Trophoblast cell (in vitro differentiated cells and primary cell): ENCODE results near the gene COL5A1.

Experiments used
- DNase-seq, 2 donors: peaks; one replicate each; pipeline ENCODE4 v3.0.0-alpha.2; 2016
- H2AFZ ChIP-seq: 2 replicates; pipeline ENCODE4 v1.6.1; 2013; ENCODE audit warnings: low read length, moderate library complexity, mild to moderate bottlenecking; ENCODE audit not compliant: insufficient read depth, poor library complexity
- H2AK5ac ChIP-seq: 2 replicates; pipeline ENCODE4 v1.6.1; 2013; ENCODE audit warnings: mild to moderate bottlenecking, low read length
- H2BK120ac ChIP-seq: 2 replicates; pipeline ENCODE4 v1.6.1; 2013; ENCODE audit warnings: low read length, mild to moderate bottlenecking, moderate library complexity; ENCODE audit not compliant: insufficient read depth, poor library complexity
- H2BK12ac ChIP-seq: 2 replicates; pipeline ENCODE4 v1.6.1; 2013; ENCODE audit warnings: mild to moderate bottlenecking, low read length, moderate library complexity
- H2BK5ac ChIP-seq: 2 replicates; pipeline ENCODE4 v1.6.1; 2013; ENCODE audit warnings: low read length, low read depth, moderate library complexity, mild to moderate bottlenecking; ENCODE audit not compliant: poor library complexity
- H3K14ac ChIP-seq: 2 replicates; pipeline ENCODE4 v1.6.1; 2013; ENCODE audit warnings: mild to moderate bottlenecking, low read length
- H3K18ac ChIP-seq: 2 replicates; pipeline ENCODE4 v1.6.1; 2013; ENCODE audit warnings: mild to moderate bottlenecking, low read length
- H3K23ac ChIP-seq: 2 replicates; pipeline ENCODE4 v1.6.1; 2013; ENCODE audit warnings: low read length
- H3K27ac ChIP-seq: 2 replicates; pipeline ENCODE4 v1.5.1; 2013; ENCODE audit warnings: low read depth, mild to moderate bottlenecking, inconsistent platforms, low read length, moderate library complexity
- H3K27me3 ChIP-seq: 2 replicates; pipeline ENCODE4 v1.6.1; 2013; ENCODE audit warnings: inconsistent platforms, mild to moderate bottlenecking, low read length, moderate library complexity; ENCODE audit not compliant: insufficient read depth
- H3K36me3 ChIP-seq, 2 experiments: 1 replicate in 1 of 2; 2 replicates in 1 of 2; pipeline ENCODE4 v1.6.1; 2013; ENCODE audit warnings: low read length in 2 of 2, mild to moderate bottlenecking in 2 of 2, moderate library complexity in 1 of 2; ENCODE audit not compliant: insufficient read depth in 2 of 2, control insufficient read depth in 1 of 2
- H3K4ac ChIP-seq: 2 replicates; pipeline ENCODE4 v1.6.1; 2013; ENCODE audit warnings: low read depth, mild to moderate bottlenecking, low read length, moderate library complexity
- H3K4me1 ChIP-seq, 2 experiments: 1 replicate in 1 of 2; 2 replicates in 1 of 2; pipeline ENCODE4 v1.6.1; 2013; ENCODE audit warnings: low read length in 2 of 2, mild to moderate bottlenecking in 2 of 2, moderate library complexity in 1 of 2; ENCODE audit not compliant: insufficient read depth in 2 of 2, control insufficient read depth in 1 of 2
- H3K4me2 ChIP-seq: 2 replicates; pipeline ENCODE4 v1.6.1; 2013; ENCODE audit warnings: inconsistent platforms, mild to moderate bottlenecking, low read length, moderate library complexity
- H3K4me3 ChIP-seq: 2 replicates; pipeline ENCODE4 v1.5.1; 2013; ENCODE audit warnings: mild to moderate bottlenecking, low read depth, low read length, inconsistent platforms
- H3K79me1 ChIP-seq: one replicate; pipeline ENCODE4 v1.6.1; 2013; ENCODE audit warnings: low read length
- H3K79me2 ChIP-seq: 2 replicates; pipeline ENCODE4 v1.6.1; 2013; ENCODE audit warnings: low read length, mild to moderate bottlenecking; ENCODE audit not compliant: control insufficient read depth, insufficient read depth, poor library complexity
- H3K9ac ChIP-seq: 2 replicates; pipeline ENCODE4 v1.6.1; 2013; ENCODE audit warnings: mild to moderate bottlenecking, low read length
- H3K9me3 ChIP-seq: 2 replicates; pipeline ENCODE4 v1.6.1; 2013; ENCODE audit warnings: low read depth, mild to moderate bottlenecking, control low read depth, inconsistent platforms, low read length; ENCODE audit not compliant: insufficient read depth
- H4K12ac ChIP-seq: 2 replicates; pipeline ENCODE4 v1.6.1; 2013; ENCODE audit warnings: low read depth, mild to moderate bottlenecking, low read length, moderate library complexity
- H4K8ac ChIP-seq: 2 replicates; pipeline ENCODE4 v1.6.1; 2013; ENCODE audit warnings: low read depth, mild to moderate bottlenecking, low read length, moderate library complexity
- H4K91ac ChIP-seq: one replicate; pipeline ENCODE4 v1.6.1; 2013; ENCODE audit warnings: low read depth, mild to moderate bottlenecking, low read length, moderate library complexity
- WGBS: extraction: QIAGEN DNeasy Blood & Tissue Kit; methylation state at CpG from one replicate; pipeline ENCODE4 v1.1.7; 2013; ENCODE audit warnings: missing lambda C conversion rate; ENCODE audit not compliant: insufficient read length, insufficient coverage; ENCODE audit errors: extremely low coverage; 5-methylcytosine and 5-hydroxymethylcytosine counted together

COL5A1 gene

GRCh38 chr9:134822541-134822940, 180.9 kb downstream of the COL5A1 start:
- peaks cover 99 to 100% of the 10 kb centered on the region in 2 experiments for H3K36me3 ChIP-seq
- peaks cover 4% of the 10 kb centered on the region for H3K9me3 ChIP-seq
- H3K14ac ChIP-seq: no peak overlapping the region
- no peak overlapping the region for H4K12ac ChIP-seq
- H3K79me1 ChIP-seq: no peaks in the 10 kb centered on the region
- H2BK12ac ChIP-seq: no peak overlapping the region
- H3K4me3 ChIP-seq: no peak overlapping the region
- no peak overlapping the region for H2BK120ac ChIP-seq
- no peak overlapping the region for H3K23ac ChIP-seq
- no peak overlapping the region for H3K4ac ChIP-seq
- H3K27me3 ChIP-seq: no peaks in the 10 kb centered on the region
- WGBS: no CpG with 5 or more reads among the region's 14 CpGs
- H2AFZ ChIP-seq: no peak overlapping the region
- no peak overlapping the region for H2AK5ac ChIP-seq
- H3K27ac ChIP-seq: no peak overlapping the region
- H3K18ac ChIP-seq: no peak overlapping the region
- no peak overlapping the region for H3K4me2 ChIP-seq
- H3K79me2 ChIP-seq: no peaks in the 10 kb centered on the region
- H4K91ac ChIP-seq: no peak overlapping the region
- no peak overlapping the region for H2BK5ac ChIP-seq
- no peak overlapping the region for H3K9ac ChIP-seq
- no peaks in the 10 kb centered on the region for H3K4me1 ChIP-seq
- DNase-seq: no peak
- H4K8ac ChIP-seq: no peak overlapping the region

GRCh38 chr9:134823623-134824022, 182.0 kb downstream of the COL5A1 start:
- no peak overlapping the region for H2AK5ac ChIP-seq

GRCh38 chr9:134824583-134824982, 183.0 kb downstream of the COL5A1 start:
- H3K4me2 ChIP-seq: no peak overlapping the region
- WGBS: no CpG with 5 or more reads among the region's 23 CpGs
- H2AK5ac ChIP-seq: no peak overlapping the region
- H3K27me3 ChIP-seq: no peaks in the 10 kb centered on the region
- H2AFZ ChIP-seq: no peak overlapping the region
- no peak overlapping the region for H3K4ac ChIP-seq
- H4K8ac ChIP-seq: no peak overlapping the region
- H2BK5ac ChIP-seq: no peak overlapping the region
- no peak overlapping the region for H2BK12ac ChIP-seq
- no peaks in the 10 kb centered on the region for H3K79me2 ChIP-seq
- H4K12ac ChIP-seq: no peak overlapping the region
- no peaks in the 10 kb centered on the region for H3K4me1 ChIP-seq
- no peak for DNase-seq
- no peak overlapping the region for H3K27ac ChIP-seq
- H3K36me3 ChIP-seq: peaks cover 100% of the 10 kb centered on the region in 2 experiments
- no peak overlapping the region for H3K9ac ChIP-seq
- no peak overlapping the region for H3K14ac ChIP-seq
- H3K18ac ChIP-seq: no peak overlapping the region
- H3K4me3 ChIP-seq: no peak overlapping the region
- no peak overlapping the region for H4K91ac ChIP-seq
- H3K9me3 ChIP-seq: peaks cover 6% of the 10 kb centered on the region
- H3K79me1 ChIP-seq: no peaks in the 10 kb centered on the region
- H3K23ac ChIP-seq: no peak overlapping the region
- no peak overlapping the region for H2BK120ac ChIP-seq

More at GRCh38 chr9:134823623-134824022, 182.0 kb downstream of the COL5A1 start:
- Histone ChIP-seq H4K91ac (no peak overlapping the region), H3K4ac (no peak overlapping the region), H4K8ac (no peak overlapping the region), H2BK5ac (no peak overlapping the region), H4K12ac (no peak overlapping the region), H3K79me2 (no peaks in the 10 kb centered on the region), H3K4me1 (no peaks in the 10 kb centered on the region), H3K23ac (peak overlapping the region; percentile 77), H2AFZ (no peak overlapping the region), H3K4me3 (no peak overlapping the region), H2BK120ac (no peak overlapping the region), H3K27me3 (no peaks in the 10 kb centered on the region), H3K79me1 (no peaks in the 10 kb centered on the region), H3K9me3 (peaks cover 4% of the 10 kb centered on the region), H3K18ac (no peak overlapping the region), H3K36me3 (peaks cover 99 to 100% of the 10 kb centered on the region in 2 experiments), H3K4me2 (no peak overlapping the region), H3K27ac (no peak overlapping the region), H3K9ac (no peak overlapping the region), H3K14ac (no peak overlapping the region), H2BK12ac (no peak overlapping the region)
- WGBS: no CpG with 5 or more reads among the region's 7 CpGs
- no peak for DNase-seq

- Histone ChIP-seq H3K9me3 (peaks cover 4% of the 10 kb centered on the region), H2AK5ac (no peak overlapping the region), H3K27ac (no peak overlapping the region), H3K18ac (no peak overlapping the region), H3K79me2 (no peaks in the 10 kb centered on the region), H4K12ac (no peak overlapping the region), H2BK12ac (no peak overlapping the region), H3K4me3 (no peak overlapping the region), H3K4ac (no peak overlapping the region), H3K4me2 (no peak overlapping the region), H3K4me1 (no peaks in the 10 kb centered on the region), H2BK120ac (no peak overlapping the region), H4K91ac (no peak overlapping the region), H3K36me3 (peaks cover 100% of the 10 kb centered on the region in 2 experiments), H4K8ac (no peak overlapping the region), H2BK5ac (no peak overlapping the region), H3K9ac (no peak overlapping the region), H3K27me3 (no peaks in the 10 kb centered on the region), H3K14ac (no peak overlapping the region), H2AFZ (no peak overlapping the region), H3K79me1 (no peaks in the 10 kb centered on the region), H3K23ac (no peak overlapping the region)
- no CpG with 5 or more reads among the region's 10 CpGs for WGBS
- DNase-seq: no peak
Observed at GRCh38 chr9:134825025-134825424, 183.4 kb downstream of the COL5A1 start.
